ENCODE measurements around the gene CCDC66. TPM values are rescaled to one million over a fixed set of nuclear protein-coding genes. Genes with fewer than 3 reads are reported as not detected.

The CCDC66 gene
- total and polyA plus RNA-seq, 7 donors: 5.5 to 14.8 (median 8.9) TPM

DNA sequence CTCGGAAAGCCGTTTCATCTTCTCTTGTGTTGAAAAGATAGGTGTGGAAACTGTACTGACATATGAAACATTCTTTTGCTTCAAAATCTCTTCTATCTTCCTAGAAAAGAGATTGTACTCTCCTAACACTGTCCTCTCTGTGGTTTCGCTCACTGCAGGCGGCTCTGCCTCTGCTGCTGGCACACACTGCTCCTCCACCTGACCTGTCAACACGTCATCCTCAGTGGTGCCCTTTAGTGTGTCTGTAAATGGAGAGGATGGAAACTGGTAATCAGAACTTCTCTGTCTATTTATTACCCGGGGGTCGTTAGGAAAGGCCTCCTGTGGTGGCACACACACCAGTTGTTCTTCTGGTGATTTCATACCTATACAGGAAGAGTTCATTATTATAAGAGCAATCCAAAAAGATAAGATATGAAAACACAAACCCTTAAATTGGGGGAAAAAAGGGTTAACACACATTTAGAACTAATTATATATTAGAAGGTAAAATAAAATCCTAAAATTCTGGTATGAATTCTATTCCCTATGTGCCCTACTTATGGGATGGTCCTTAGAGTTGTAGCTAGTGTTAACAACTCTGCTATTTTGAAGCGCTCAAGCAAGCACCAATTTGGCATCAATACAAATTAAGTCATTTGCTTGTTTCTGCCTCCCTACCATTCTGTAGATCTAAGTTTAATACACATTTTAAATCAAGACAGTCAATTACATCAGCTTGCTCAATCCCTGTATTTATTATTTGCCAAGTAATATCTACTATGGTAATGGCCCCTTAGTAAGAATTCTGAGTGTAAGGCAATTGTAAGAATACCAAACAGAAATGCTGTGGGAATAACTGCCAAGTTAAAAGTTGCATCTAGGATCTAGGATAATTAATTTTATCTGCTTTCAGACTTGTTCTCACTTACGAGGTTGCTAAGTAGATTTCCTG lies 76.9 kb downstream of the CCDC66 start:
- Histone ChIP-seq H3K27ac (no peak overlapping the region), H3K36me3 (ENCODE audit: insufficient read depth in 1 of 2, low read depth in 1 of 2) (peaks cover 0 to 61% of the 10 kb centered on the region in 2 donors)

DNA sequence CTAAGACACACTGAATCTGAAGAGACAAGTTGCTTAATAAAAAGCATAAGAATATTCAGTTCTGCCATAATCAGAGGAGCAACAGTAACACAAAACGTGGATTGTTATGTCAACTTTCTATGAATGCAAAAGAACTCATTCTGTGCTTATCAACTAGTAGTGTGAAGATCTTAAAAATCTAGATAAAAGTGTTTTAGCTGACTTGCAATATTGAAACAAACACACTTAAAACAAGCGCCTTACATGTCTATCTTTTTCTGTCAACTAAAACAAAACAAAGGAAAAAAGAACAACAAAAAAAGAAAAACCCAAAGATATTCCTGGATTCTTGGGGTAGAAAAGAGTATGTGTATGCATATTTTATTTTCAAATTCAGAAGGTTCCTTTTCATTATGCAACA lies 88.4 kb downstream of the CCDC66 start:
- H3K27ac ChIP-seq: no peak overlapping the region
- no peak for DNase-seq
- TF ChIP-seq, protein P1, sequence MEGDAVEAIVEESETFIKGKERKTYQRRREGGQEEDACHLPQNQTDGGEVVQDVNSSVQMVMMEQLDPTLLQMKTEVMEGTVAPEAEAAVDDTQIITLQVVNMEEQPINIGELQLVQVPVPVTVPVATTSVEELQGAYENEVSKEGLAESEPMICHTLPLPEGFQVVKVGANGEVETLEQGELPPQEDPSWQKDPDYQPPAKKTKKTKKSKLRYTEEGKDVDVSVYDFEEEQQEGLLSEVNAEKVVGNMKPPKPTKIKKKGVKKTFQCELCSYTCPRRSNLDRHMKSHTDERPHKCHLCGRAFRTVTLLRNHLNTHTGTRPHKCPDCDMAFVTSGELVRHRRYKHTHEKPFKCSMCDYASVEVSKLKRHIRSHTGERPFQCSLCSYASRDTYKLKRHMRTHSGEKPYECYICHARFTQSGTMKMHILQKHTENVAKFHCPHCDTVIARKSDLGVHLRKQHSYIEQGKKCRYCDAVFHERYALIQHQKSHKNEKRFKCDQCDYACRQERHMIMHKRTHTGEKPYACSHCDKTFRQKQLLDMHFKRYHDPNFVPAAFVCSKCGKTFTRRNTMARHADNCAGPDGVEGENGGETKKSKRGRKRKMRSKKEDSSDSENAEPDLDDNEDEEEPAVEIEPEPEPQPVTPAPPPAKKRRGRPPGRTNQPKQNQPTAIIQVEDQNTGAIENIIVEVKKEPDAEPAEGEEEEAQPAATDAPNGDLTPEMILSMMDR (IDR thresholded peaks at IDR 0.05): no peak
- no peaks in the 10 kb centered on the region for H3K4me1 ChIP-seq
- no peaks in the 10 kb centered on the region for H3K9me3 ChIP-seq
- H3K27me3 ChIP-seq (ENCODE audit: insufficient read depth in 3 of 3, low read length in 2 of 3): no peaks in the 10 kb centered on the region
- intact Hi-C loops (cut with DNase I): no loop called here
- WGBS, 3 donors: 92 to 96% (median 92%) methylated on average over 2 of the region's 2 CpGs
- ATAC-seq: no peak
- H3K4me3 ChIP-seq: no peak overlapping the region
- peaks cover 0 to 87% of the 10 kb centered on the region in 2 donors for H3K36me3 ChIP-seq (ENCODE audit: insufficient read depth in 1 of 2, low read depth in 1 of 2)

More for the DNA sequence above, 76.9 kb downstream of the CCDC66 start:
- no peak overlapping the region for H3K4me3 ChIP-seq
- 71 to 82% (median 72%) methylated on average over 9 of the region's 9 CpGs for WGBS, 3 donors
- intact Hi-C loops (cut with DNase I): no loop called here
- TF ChIP-seq, protein P1 (IDR thresholded peaks at IDR 0.05): no peak
- H3K27me3 ChIP-seq (ENCODE audit: insufficient read depth in 3 of 3, low read length in 2 of 3): no peaks in the 10 kb centered on the region
- peak in 1 of 4 donors; percentile 89 for ATAC-seq
- no peaks in the 10 kb centered on the region for H3K4me1 ChIP-seq
- DNase-seq: no peak
- H3K9me3 ChIP-seq: no peaks in the 10 kb centered on the region

GRCh38 chr3:56654460-56654859 lies 97.5 kb downstream of the CCDC66 start:
- TF ChIP-seq, protein P1 (IDR thresholded peaks at IDR 0.05): no peak
- Histone ChIP-seq H3K4me3 (no peak overlapping the region), H3K36me3 (ENCODE audit: insufficient read depth in 1 of 2, low read depth in 1 of 2) (peaks cover 3 to 82% of the 10 kb centered on the region in 2 donors), H3K27me3 (ENCODE audit: insufficient read depth in 3 of 3, low read length in 2 of 3) (no peaks in the 10 kb centered on the region), H3K4me1 (no peaks in the 10 kb centered on the region), H3K27ac (no peak overlapping the region), H3K9me3 (no peaks in the 10 kb centered on the region)
- no peak for ATAC-seq
- DNase-seq: no peak
- intact Hi-C loops (cut with DNase I): no loop called here
- 89 to 100% (median 90%) methylated on average over 1 of the region's 1 CpG for WGBS, 3 donors

DNA sequence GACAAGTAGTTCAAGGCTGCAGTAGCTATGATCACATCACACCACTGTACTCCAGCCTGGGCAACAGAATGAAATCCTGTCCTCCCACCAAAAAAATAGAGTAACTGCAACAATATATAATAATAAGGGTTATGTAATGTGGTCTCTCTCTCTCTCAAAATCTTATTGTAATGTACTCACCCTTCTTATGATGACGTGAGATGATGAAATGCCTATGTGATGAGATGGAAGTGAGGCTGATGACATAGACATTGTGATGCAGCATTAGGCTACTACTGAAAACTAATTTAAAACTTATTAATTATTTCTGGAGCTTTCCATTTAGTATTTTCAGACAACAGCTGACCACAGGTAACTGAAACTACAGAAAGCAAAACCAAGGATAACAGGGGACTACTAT lies 98.7 kb downstream of the CCDC66 start:
- 94 to 96% (median 96%) methylated on average over 1 of the region's 1 CpG for WGBS, 3 donors
- DNase-seq: no peak
- no peaks in the 10 kb centered on the region for H3K9me3 ChIP-seq
- peaks cover 3 to 83% of the 10 kb centered on the region in 2 donors for H3K36me3 ChIP-seq (ENCODE audit: insufficient read depth in 1 of 2, low read depth in 1 of 2)
- ATAC-seq: no peak
- H3K27me3 ChIP-seq (ENCODE audit: insufficient read depth in 3 of 3, low read length in 2 of 3): no peaks in the 10 kb centered on the region
- H3K4me3 ChIP-seq: no peak overlapping the region
- H3K27ac ChIP-seq: no peak overlapping the region
- TF ChIP-seq, protein P1 (IDR thresholded peaks at IDR 0.05): no peak
- no peaks in the 10 kb centered on the region for H3K4me1 ChIP-seq
- intact Hi-C loops (cut with DNase I): no loop called here
